HG03039 (cell line): ENCODE results near the gene CKLF.

Experiments
- ATAC-seq: cut with Tn5 transposase; IDR thresholded peaks from one replicate; pipeline ENCODE4 v1.9.1; 2021; ENCODE audit warnings: mild to moderate bottlenecking, moderate library complexity; ENCODE audit not compliant: unreplicated experiment

Gene CKLF

DNA sequence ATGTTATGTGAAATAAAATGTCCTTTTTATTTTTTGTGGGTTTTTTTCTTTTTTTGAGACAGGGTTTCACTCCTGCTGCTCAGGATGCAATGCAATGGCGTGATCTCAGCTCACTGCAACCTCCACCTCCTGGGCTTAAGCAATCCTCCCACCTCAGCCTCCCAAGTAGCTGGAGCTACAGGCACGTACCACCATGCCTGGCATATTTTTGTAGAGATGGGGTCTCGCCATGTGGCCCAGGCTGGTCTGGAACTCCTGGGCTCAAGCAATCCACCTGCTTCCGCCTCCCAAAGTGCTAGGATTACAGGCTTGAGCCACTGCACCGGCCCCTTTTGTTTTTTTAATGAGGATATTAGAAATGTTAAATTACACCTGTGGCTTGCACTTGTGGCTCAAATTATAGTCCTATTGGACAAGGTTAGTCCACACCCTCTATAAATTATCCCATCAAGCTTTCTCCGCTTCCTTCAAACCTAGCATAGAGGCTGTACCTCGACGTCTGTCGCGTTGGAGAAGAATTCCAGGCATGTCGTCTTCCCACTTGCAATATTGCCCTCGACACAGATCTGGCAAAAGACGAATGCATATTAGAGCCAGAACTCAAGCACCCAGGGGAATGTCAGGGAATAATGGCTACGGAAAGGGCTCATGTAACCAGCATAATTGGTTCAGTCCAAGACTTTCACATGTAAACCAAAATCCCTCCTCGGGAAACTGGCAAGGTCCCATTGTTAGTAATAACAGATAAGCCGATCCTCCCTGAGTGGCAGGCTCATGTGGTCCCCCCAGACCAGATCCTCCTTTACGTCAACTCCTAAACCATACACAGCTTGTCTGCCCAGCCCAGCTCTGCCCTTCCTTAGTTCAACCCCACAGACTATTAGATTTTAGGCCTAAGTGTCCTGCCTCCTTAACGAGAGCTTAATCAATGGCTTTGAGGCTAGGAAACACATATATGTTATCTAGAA is 10.7 kb upstream of the CKLF start:
- ATAC-seq = no peak

DNA sequence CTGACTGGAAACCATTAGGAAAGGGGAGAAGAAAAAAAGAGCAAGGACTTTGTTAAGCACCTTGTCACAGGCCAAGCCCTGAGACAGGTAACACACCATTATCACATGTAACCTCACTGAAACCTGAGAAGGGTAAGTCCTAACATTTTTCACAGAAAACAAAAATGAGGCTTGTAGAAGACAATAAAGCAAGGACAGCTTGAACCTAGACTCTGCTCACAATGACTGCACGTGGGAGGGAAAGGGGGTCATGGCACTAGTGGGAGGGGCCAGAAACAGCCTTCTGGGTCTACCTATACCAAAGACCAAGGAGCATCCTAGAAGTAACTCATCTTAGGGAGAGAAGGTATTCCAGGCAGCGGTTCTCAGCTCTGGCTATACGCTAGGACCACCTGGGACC is 10.0 kb upstream of the CKLF start:
- ATAC-seq = no peak

DNA sequence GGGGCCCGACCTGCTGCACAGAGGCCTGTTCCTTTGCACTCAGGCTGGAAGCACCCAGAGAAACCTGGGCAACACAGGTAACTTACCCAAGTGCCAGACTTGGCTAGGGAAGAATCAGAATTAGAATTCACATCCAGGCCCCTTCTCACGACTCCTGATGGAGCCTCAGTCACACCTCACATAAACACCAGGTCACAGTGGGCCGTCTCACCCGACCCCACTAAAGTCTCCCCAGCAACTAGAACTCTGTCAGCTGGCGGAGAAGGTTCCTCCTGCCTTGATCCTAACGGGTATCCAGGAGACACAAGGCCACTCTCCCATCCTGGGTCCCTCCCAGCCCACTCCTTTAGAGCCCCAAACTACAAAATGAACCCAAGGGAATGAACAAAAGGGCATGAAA is 8.8 kb upstream of the CKLF start:
- no peak for ATAC-seq

DNA sequence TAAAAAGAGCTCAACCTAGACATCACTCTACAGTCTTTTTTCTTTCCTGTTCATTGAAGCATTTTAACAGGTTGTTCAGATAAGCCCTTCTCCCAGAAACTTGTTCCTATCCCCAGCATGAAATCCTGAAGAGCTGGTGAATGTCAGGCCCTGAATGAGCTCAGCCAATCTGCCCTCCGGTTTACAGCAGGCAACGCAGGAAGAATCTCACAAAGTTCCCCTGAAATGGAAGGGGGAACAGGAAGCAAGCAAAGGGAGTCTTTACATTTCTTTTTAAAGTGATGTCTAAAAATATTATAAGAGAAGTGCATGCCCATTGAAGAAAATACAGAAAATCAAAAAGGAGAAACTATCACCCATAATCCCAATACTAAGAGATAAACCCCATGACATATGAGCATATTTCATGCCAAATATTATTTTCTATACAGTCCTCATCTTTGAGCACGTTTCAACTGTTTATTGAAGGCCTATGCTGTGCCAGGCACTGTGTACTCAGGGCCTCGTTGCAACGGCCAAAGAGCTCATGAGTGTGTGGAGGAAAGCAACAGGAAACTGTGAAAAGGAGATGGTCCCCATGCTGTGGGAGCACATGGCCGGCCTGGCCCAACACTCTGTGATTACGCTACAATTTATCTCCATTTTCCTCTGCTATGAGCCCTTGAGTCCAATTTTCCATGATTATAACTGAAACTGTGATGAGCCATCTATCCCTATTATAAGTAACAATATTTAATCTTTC is 8.2 kb upstream of the CKLF start:
- ATAC-seq = no peak

DNA sequence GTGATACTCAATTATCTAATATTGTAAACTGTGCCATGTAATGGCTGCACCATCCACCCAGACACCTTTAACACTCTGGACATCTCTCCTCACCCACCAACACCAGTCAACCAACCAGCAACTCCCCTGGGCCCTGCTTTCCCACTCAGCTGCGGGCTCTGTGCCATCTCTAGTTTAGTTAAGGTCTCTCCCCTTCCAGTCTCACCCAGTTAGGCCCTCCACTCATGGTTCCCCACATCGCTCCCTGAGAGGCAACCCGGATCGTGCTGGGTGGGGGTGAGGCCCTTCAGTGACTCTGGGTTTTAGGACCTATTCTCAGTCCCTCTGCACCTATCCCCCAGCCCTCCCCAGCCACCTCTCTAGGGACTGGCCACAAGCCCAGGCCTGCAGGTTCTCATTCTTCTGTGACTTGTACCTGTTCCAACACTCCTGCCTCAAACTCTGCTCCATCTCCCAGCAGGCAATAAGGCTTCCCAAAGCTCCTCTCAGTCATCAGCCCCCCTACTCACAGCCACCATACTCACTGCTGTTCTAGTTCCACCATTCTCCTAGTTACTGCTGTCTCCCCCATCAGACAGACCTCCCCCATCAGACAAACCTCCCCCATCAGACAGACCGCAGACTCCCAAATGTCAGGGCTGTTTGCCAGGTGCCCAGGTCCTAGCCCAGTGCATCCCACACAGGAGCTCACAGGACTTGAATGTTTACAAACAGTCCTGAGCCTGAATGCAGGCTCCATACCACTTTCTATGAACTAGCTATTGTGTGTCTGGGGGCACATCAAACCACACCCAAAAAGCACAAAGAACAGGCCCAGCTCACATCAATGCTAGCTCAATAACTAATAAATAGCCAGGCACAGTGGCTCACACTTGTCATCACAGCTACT is 5.0 kb upstream of the CKLF start:
- ATAC-seq = no peak

DNA sequence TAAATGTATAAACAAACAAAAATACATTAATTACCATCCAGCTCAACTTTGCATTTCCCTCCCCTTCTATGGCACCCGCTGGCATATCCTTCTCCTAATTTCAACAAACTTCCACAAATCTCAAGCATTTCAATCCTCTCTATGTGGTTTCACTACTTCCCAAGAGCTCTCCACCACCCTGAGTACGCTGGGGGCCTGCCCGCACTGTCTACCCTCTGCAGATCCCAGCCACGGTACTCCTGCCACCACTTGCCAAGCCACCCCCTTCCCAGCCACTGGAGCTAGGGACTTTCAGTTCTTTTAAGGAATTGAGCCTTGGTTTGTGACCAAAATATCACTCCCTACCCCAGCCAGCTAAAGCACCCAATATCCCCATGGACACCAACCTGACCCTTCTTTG is 4.3 kb upstream of the CKLF start:
- ATAC-seq = no peak

DNA sequence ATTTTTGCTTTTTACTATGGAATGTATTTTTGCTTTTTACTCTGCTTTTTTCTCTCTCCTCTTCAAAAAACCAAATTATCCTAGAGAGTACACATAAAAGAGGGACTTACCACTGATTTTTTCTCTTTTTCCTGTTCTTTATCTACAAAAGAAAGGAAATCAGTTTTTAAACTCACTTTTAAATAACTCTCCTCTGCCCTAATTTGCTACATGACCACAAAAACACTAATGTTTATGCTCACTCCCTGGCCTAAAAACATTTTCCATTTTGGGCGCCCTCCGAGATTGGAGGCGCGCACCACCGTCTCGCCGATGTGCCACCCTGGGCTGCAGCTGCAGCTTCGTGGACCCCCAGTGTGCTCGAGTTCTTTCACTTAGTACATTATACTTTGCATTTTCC is 3.5 kb upstream of the CKLF start:
- no peak for ATAC-seq

DNA sequence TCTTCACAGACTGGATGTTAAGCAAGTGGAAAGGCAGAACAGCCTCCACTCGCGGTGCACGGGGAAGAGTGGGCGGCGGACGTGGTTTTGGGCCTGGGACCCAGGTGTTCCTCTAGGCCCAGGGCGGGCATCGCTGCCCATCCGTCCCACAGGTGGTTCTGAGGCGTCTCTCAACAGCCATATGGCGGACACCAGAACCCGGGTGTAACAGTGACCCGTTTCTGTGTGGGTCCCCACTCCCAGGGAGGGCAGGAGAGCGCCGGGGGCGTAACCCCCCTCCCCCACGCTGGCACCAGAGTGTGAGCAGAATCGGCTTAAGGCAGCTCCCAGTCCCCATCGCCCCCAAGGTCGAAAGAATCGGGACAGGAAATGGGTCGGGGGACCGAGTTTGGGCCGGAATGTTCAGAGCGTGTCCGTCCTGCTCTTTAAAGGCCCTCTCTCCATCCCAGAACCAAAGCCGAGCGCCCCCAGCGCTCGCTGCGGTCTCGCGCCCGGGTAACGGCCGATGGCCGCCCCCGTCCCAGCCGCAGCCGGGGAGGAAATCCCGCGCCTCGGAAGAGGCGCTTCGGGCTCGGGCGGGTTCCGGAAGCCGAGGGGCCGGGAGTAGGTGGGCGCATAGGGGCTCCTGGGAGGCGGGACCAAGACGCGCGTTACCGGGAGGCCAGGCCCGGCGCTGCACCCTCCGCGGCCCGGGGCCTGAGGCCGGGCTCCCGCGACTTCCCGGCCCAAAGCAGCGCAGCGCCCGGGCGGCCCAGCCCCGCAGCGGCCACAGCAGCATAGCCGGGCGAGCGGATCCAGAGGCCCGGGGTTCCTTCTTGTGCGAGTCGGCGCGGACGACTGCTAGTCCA is 2.9 kb upstream of the CKLF start, which contains the start of gene TK2:
TSS of gene TK2 (minus strand) at position 839 of the 848 bp plus-strand sequence. CDS start at position 778, 61 bp downstream.
- ATAC-seq = no peak

DNA sequence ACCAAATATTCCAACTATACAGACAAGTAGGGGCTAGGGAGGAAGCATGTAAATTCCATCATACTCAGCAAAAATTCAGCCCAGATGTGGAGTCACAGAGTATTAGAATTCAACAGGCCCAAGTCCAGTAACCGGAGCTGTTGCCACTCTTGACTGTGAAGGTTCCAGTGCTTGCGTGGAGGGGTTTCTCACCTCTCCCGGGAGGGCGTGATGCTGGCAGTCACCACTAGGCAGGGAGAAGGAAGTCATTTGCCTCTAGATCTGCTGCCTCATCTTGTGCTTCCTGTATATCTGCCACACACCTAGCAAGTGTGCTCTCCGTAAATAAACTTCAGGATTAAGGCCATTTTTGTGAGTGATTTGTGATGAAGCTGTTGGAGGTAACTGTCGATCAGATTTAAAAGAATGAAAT is 1.0 kb upstream of the CKLF start:
- no peak for ATAC-seq

DNA sequence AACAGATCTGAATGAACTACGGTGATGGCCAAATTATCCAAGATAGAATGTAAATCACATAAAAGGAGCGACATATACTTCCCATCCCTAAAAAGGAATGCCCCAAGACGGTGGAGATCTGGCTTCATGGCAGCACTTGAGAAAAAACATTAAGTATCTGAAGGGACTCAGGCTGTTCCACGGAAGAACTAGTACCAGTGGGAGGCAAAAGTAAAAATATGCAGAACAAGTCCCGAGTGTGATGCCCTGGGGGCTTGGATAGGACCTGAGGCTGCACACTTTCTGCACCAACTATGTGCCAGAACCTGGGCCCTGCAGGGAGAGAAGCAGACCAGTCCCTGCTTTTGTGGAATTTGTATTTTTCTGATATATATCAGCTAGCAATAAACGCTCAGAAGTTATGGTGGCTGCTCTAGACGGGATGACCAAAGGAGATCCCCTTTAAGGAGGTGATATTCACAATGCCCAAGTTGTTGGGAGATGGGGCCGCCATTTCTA is 539 bp upstream of the CKLF start:
- ATAC-seq = no peak

DNA sequence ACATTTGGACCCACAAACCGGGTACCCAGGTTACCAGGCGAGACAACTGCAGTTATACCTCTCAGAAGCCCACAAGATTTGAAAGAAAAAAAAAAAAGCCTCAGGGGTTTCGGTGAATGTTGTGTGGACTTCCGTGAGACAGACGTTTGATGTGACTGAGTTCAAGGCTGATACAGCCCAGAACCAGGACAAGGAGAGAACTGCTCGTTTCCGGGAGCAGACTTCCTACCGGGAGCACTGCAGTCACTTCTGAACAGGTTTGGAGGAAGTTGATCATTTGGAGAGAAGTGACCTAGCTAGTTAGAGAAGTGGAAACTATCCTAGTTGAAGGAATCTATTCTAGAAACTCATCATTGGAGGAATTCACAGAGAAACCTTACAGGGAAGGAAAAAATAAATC is 847 bp downstream of the CKLF start:
- no peak for ATAC-seq

DNA sequence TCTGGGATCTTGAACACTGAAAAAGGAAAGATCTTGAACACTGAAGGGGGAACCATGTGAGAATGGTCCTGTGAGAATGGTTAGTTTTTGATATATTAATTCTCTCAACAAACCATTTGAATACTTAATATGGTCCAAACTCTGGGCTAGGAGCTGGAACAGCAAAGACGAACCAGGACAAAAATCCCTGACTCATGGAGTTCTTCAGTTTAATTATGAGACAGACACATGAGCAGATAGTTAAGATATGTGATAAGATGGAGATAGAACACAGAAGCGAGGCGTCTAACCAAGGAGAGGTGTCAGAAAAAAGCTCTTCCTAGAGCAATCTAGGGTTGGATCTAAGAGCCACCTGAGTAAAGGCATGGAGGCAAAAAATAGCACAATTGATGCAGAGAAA is 1.6 kb downstream of the CKLF start:
- no peak for ATAC-seq

DNA sequence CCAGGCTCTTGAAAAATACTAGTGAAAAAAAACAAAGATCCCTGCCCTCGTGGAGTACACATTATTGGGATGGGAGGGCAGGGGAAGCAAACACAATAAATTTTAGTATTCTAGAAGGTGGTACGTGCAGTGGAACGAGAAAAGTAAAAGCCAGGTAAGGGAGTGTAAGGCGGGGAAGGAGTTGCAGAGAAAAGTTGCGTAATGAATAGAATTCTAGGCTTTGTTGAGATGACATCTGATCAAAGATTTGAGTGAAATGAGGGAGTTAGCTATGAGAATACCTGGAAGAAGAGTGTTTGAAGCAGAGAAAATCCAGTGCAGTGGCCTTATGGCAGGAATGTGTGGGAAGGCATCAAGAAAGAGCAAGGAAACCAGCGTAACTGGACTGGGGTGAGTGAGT is 2.1 kb downstream of the CKLF start:
- ATAC-seq = no peak

DNA sequence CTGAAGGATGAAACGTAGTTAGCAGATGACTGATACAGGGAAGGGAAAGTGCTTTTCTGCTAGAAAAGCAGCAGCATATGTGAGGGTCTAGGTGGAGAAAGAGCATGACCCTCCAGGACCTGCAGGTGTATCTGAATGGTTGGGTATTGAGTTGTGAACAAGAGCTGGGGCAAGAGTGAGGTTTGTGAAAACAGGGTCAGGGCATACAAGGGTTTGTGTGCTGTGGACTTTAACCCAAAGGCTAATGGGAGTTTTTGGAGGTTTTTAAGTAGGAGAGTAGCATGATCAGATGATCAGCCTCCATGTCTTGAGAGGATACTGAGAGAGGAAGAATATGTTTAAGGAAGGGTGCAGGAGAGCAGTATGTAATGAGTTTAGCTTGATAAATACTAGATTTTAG is 7.7 kb downstream of the CKLF start:
- ATAC-seq = no peak

DNA sequence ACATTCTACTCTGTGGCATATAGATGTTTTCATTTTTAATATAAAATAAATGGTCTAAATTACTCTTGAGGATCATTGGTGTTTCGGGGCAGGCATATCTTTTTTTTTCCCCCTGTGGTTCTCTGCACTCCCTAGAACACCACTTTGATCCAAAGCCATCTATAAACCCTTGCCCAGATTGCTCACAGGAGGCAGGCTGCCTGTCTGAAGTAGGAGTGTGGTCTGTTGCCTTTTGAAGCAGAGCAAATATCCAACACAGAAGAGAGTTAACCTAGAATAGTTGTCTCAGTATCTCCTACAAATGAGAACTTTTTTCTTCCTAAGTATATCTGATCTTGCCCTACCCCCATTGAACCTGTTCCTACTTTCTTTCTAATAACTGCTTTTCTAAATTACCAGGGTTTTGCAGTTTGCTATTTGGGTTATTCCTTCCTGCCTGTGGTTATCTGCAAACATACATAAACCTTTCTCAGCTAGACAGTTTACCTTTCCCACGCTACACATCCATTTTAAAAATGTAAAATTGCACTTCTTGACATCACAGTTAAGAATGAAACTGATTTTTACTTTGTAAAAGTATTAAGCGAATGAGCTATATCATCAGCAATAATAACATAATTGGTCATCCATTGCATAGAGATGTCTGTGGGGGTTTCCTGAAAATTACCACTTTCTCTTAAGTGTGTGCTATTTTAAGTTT is 9.2 kb downstream of the CKLF start:
- ATAC-seq = no peak

DNA sequence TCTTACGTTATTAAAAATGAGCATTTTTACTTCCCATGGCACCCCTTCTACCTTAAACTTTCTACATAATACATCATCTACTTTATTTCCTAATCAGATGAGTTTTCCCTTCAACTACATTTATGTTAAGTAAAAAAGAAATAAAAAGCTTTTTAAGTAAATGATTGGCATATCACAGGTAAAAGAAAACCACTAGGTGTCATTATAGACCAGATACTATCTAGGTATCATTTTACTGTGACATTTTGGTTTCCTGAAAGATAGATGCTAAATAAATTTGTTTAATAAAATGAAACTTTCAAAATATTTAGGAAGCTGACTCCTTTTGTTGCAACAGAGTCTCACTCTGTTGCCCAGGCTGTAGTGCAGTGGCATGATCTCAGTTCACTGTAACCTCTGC is 10.0 kb downstream of the CKLF start:
- no peak for ATAC-seq

DNA sequence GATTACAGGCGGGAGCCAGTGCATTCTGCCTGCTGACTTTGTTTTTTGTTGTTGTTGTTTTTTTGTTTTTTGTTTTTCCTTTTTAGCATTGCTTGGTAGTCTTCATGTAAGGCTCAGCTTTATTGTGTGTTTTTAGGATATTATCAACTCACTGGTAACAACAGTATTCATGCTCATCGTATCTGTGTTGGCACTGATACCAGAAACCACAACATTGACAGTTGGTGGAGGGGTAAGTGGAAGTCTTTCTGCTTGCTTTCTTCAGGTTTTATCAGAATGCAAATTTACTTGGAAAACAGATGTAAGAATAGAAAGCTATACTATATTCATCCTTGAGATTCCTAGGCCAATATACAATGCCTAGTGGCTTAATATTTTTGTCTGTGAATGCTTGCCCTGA is 10.6 kb downstream of the CKLF start:
- ATAC-seq = no peak

DNA sequence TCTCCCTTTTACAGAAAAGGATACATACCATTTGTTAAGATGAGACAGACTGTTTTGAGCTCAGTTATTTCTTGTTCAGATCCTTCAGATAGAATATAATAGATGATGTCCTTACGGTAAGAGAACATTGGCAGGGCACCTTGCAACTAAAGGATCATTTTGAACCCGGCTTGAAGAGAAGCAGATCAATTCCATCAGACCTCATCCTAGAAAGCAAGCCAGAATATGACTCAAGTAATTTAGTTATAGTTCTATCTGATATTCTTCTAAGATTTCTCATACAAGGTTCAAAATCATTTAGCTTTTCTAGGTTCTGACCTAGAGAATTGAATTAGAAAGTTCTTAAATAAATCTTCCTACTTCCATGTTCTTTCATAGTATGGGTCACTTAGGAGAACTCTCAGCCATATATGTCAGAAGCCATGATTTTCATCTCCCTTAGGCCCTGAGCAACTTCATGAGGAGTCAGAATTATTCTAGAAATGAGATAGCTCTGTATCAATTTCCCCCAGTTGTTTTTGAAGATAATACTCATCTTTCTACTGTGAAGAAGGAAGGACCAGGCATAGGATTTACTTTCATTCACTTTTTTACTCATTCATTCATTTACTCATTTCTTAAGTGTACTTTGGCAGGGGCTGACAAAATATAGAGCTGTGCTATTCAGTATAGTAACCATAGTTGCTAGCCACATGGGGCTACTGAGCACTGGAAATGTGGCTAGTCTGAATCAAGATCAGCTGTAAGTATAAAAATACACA is 11.4 kb downstream of the CKLF start:
- no peak for ATAC-seq
